Activated gamma-delta T cell (primary cell): Measurements from ENCODE around the gene INTS12.
A peak's percentile ranks its signal among the peaks of the same experiment; 100 is the strongest.
"Not testable (repeated sequence)": the region's sequence is repeated elsewhere in the genome, so short reads cannot be mapped to it uniquely, and the experiment has no call there.

Source experiments
- DNase-seq: peaks from one replicate; lab custom pipeline; 2025; lab: John Stamatoyannopoulos, UW
- total RNA-seq, 2 donors: gene quantifications; one replicate each; lab custom pipeline; 2026; lab: John Stamatoyannopoulos, UW

The INTS12 gene
- 15.1 to 19.8 reads per million in 2 donors for total RNA-seq

- peak; percentile 42 for DNase-seq
Measured at GRCh38 chr4:105708181-105709080, at the start of gene INTS12, which contains the start of gene GSTCD. TSS of gene INTS12 (minus strand) at chr4:105708689. CDS start at chr4:105700005, 8,684 bp downstream. TSS of gene GSTCD (plus strand) at chr4:105708784. CDS start at chr4:105717614, 8,830 bp downstream.

GRCh38 chr4:105755375-105755774, 46.9 kb upstream of the INTS12 start:
- no peak for DNase-seq

GRCh38 chr4:105753361-105753760, 44.9 kb upstream of the INTS12 start:
- no peak for DNase-seq

GRCh38 chr4:105751718-105752299, 43.3 kb upstream of the INTS12 start:
- no peak for DNase-seq

- no peak for DNase-seq
Measured at GRCh38 chr4:105748222-105748621, 39.7 kb upstream of the INTS12 start.

- no peak for DNase-seq
Measured at GRCh38 chr4:105741548-105741947, 33.1 kb upstream of the INTS12 start.

GRCh38 chr4:105735217-105735616, 26.7 kb upstream of the INTS12 start:
- DNase-seq, result not testable (repeated sequence)

GRCh38 chr4:105729895-105730294, 21.4 kb upstream of the INTS12 start:
- DNase-seq, result not testable (repeated sequence)

GRCh38 chr4:105725623-105726022, 17.1 kb upstream of the INTS12 start:
- DNase-seq, result no peak

- DNase-seq, result no peak
Measured at GRCh38 chr4:105719204-105719603, 10.7 kb upstream of the INTS12 start.

- DNase-seq, result no peak
Measured at GRCh38 chr4:105715692-105716278, 7.3 kb upstream of the INTS12 start.

GRCh38 chr4:105714932-105715331, 6.4 kb upstream of the INTS12 start:
- no peak for DNase-seq

GRCh38 chr4:105714071-105714521, 5.6 kb upstream of the INTS12 start:
- no peak for DNase-seq

- no peak for DNase-seq
Measured at GRCh38 chr4:105712766-105713165, 4.3 kb upstream of the INTS12 start.

- no peak for DNase-seq
Measured at GRCh38 chr4:105710678-105711077, 2.2 kb upstream of the INTS12 start.

GRCh38 chr4:105710012-105710600, 1.6 kb upstream of the INTS12 start:
- no peak for DNase-seq

GRCh38 chr4:105709081-105709450, 577 bp upstream of the INTS12 start:
- no peak for DNase-seq

GRCh38 chr4:105707782-105708180, 708 bp downstream of the INTS12 start:
- no peak for DNase-seq

- DNase-seq, result no peak
Measured at GRCh38 chr4:105698607-105699006, 9.9 kb downstream of the INTS12 start.

GRCh38 chr4:105695832-105696231, 12.7 kb downstream of the INTS12 start:
- DNase-seq, result not testable (repeated sequence)

- not testable (repeated sequence) for DNase-seq
Measured at GRCh38 chr4:105694812-105695211, 13.7 kb downstream of the INTS12 start.

GRCh38 chr4:105686571-105686970, 21.9 kb downstream of the INTS12 start:
- DNase-seq, result no peak
